Body of pancreas (tissue), 4 donors: ENCODE measurements around the gene PRKCB. TPM values are rescaled to one million over a fixed set of nuclear protein-coding genes. Genes with fewer than 3 reads are reported as not detected.

Experiments
- ATAC-seq: fragments of 150-250 bp; one replicate; pipeline ENCODE4 v1.9.1; 2016
- DNase-seq, 4 donors: peaks; one replicate each; pipeline ENCODE4 v3.0.0-alpha.2; 2019
- H3K27ac ChIP-seq, 4 donors: fragments of 200-600 bp; sonication (generic); 1 replicate in 3 of 4; 2 replicates in 1 of 4; pipeline versions ENCODE4 v1.5.1 to v1.6.1; 2016 to 2019; ENCODE audit warnings: mild to moderate bottlenecking in 1 of 4, mixed read lengths in 1 of 4, moderate library complexity in 1 of 4
- H3K27me3 ChIP-seq, 2 donors: fragments of 200-600 bp; sonication (generic); one replicate each; pipeline ENCODE4 v1.6.0; 2016; ENCODE audit warnings: mild to moderate bottlenecking in 1 of 2
- H3K36me3 ChIP-seq, 2 donors: fragments of 200-600 bp; sonication (generic); replicated peaks in 1 of 2; 2 replicates each; pipeline ENCODE4 v1.5.1; 2016; ENCODE audit warnings: low read depth in 2 of 2; ENCODE audit not compliant: insufficient read depth in 1 of 2
- H3K4me1 ChIP-seq: fragments of 200-600 bp; sonication (generic); one replicate; pipeline ENCODE4 v1.6.0; 2016
- H3K4me3 ChIP-seq, 2 donors: fragments of 200-600 bp; sonication (generic); 1 replicate in 1 of 2; 2 replicates in 1 of 2; pipeline ENCODE4 v1.5.1; 2016 to 2019
- H3K9me3 ChIP-seq, 3 donors: fragments of 200-600 bp; sonication (generic); 1 replicate in 2 of 3; 2 replicates in 1 of 3; pipeline ENCODE4 v1.5.1; 2016
- CTCF ChIP-seq, 7 experiments: fragments of 450-650 bp in 4 of 7; fragments of 200-600 bp in 3 of 7; sonication (generic) in 3 of 7; IDR thresholded peaks; one replicate each; pipeline ENCODE4 v1.5.1; 2016 to 2019; ENCODE audit warnings: antibody characterized with exemption in 7 of 7
- POLR2A ChIP-seq, 3 donors: fragments of 450-650 bp; IDR thresholded peaks; one replicate each; pipeline ENCODE4 v1.6.1; 2016; ENCODE audit warnings: antibody characterized with exemption in 3 of 3, mild to moderate bottlenecking in 2 of 3
- WGBS, 2 donors: methylation state at CpG; one replicate each; pipeline ENCODE4 v1.1.5; 2017; 5-methylcytosine and 5-hydroxymethylcytosine counted together
- intact Hi-C: fragments of 100-400 bp; cut with DNase I; formaldehyde crosslinking; loops from one replicate; pipeline ENCODE4 v1.15.1; 2023
- total RNA-seq, 2 donors: library from RNA; depleted of rRNA; stranded (reverse); fragments of >200 nt; gene quantifications; one replicate each; pipeline ENCODE4 v1.1.0, GENCODE V29; 2016

The PRKCB gene
- total RNA-seq, 2 donors from 2014 or later, result 0.33 to 10.6 TPM

GRCh38 chr16:23941025-23941424, 105.2 kb downstream of the PRKCB start:
- Histone ChIP-seq H3K4me1 (no peaks in the 10 kb centered on the region), H3K4me3 (no peak overlapping the region), H3K27ac (no peak overlapping the region), H3K36me3 (no peaks in the 10 kb centered on the region), H3K27me3 (no peaks in the 10 kb centered on the region), H3K9me3 (no peaks in the 10 kb centered on the region)
- WGBS, 2 donors, result 52 to 53% methylated on average over 1 of the region's 1 CpG
- ATAC-seq (no peak), DNase-seq (no peak)
- TF ChIP-seq CTCF (IDR thresholded peaks at IDR 0.05) (no peak), POLR2A (IDR thresholded peaks at IDR 0.05) (no peak)
- intact Hi-C loops, result no loop called here

GRCh38 chr16:23941963-23942564, 106.3 kb downstream of the PRKCB start:
- intact Hi-C loops, result no loop called here
- H3K27ac ChIP-seq, result no peak overlapping the region
- H3K4me1 ChIP-seq, result no peaks in the 10 kb centered on the region
- no peak for DNase-seq
- H3K27me3 ChIP-seq, result no peaks in the 10 kb centered on the region
- TF ChIP-seq POLR2A (IDR thresholded peaks at IDR 0.05) (no peak), CTCF (IDR thresholded peaks at IDR 0.05) (no peak)
- no peak overlapping the region for H3K4me3 ChIP-seq
- no peaks in the 10 kb centered on the region for H3K9me3 ChIP-seq
- WGBS, 2 donors, result 47 to 53% methylated on average over 5 of the region's 5 CpGs
- no peaks in the 10 kb centered on the region for H3K36me3 ChIP-seq
- ATAC-seq, result no peak

- Histone ChIP-seq H3K4me3 (no peak overlapping the region), H3K4me1 (no peaks in the 10 kb centered on the region), H3K36me3 (no peaks in the 10 kb centered on the region), H3K9me3 (no peaks in the 10 kb centered on the region), H3K27me3 (no peaks in the 10 kb centered on the region), H3K27ac (no peak overlapping the region)
- TF ChIP-seq CTCF (IDR thresholded peaks at IDR 0.05), result no peak
- TF ChIP-seq POLR2A (IDR thresholded peaks at IDR 0.05), result no peak
- no peak for ATAC-seq
- WGBS, 2 donors, result 59 to 73% methylated on average over 6 of the region's 6 CpGs
- no peak for DNase-seq
- intact Hi-C loops, result no loop called here
These were observed 107.8 kb downstream of the PRKCB start for GRCh38 chr16:23943604-23944003.

GRCh38 chr16:23944381-23944780, 108.6 kb downstream of the PRKCB start:
- Histone ChIP-seq H3K27me3 (no peaks in the 10 kb centered on the region), H3K4me1 (no peaks in the 10 kb centered on the region), H3K4me3 (no peak overlapping the region), H3K27ac (no peak overlapping the region), H3K36me3 (no peaks in the 10 kb centered on the region), H3K9me3 (no peaks in the 10 kb centered on the region)
- no peak for TF ChIP-seq POLR2A (IDR thresholded peaks at IDR 0.05)
- TF ChIP-seq CTCF (IDR thresholded peaks at IDR 0.05), result no peak
- ATAC-seq (no peak), DNase-seq (no peak)
- WGBS, 2 donors, result 73 to 75% methylated on average over 1 of the region's 1 CpG
- intact Hi-C loops, result no loop called here

- intact Hi-C loops, result no loop called here
- H3K4me1 ChIP-seq, result no peaks in the 10 kb centered on the region
- TF ChIP-seq CTCF (IDR thresholded peaks at IDR 0.05), result no peak
- no peak for TF ChIP-seq POLR2A (IDR thresholded peaks at IDR 0.05)
- no peak overlapping the region for H3K27ac ChIP-seq
- no peaks in the 10 kb centered on the region for H3K9me3 ChIP-seq
- DNase-seq, result no peak
- no peak for ATAC-seq
- no peak overlapping the region for H3K4me3 ChIP-seq
- no peaks in the 10 kb centered on the region for H3K27me3 ChIP-seq
- H3K36me3 ChIP-seq, result no peaks in the 10 kb centered on the region
- 61 to 66% methylated on average over 4 of the region's 4 CpGs for WGBS, 2 donors
These were observed 109.5 kb downstream of the PRKCB start for GRCh38 chr16:23945243-23945642.
